DMS153 (cell line): ENCODE data around the gene FYCO1.

Experiments used
- DNase-seq: peaks from one replicate; lab custom pipeline; 2025; lab: John Stamatoyannopoulos, UW

The FYCO1 gene

GRCh38 chr3:45984331-45985312, 11.0 kb downstream of the FYCO1 start:
- DNase-seq: no peak

GRCh38 chr3:45983770-45984169, 11.9 kb downstream of the FYCO1 start:
- no peak for DNase-seq

GRCh38 chr3:45981346-45982074, 14.1 kb downstream of the FYCO1 start:
- no peak for DNase-seq

- no peak for DNase-seq
Measured at GRCh38 chr3:45980819-45981218, 14.8 kb downstream of the FYCO1 start.

GRCh38 chr3:45980229-45980813, 15.3 kb downstream of the FYCO1 start:
- no peak for DNase-seq

- DNase-seq: no peak
Measured at GRCh38 chr3:45979378-45979777, 16.2 kb downstream of the FYCO1 start.

- no peak for DNase-seq
Measured at GRCh38 chr3:45978006-45978761, 17.4 kb downstream of the FYCO1 start.

GRCh38 chr3:45976191-45977091, 19.2 kb downstream of the FYCO1 start:
- DNase-seq: no peak

GRCh38 chr3:45975686-45976085, 19.9 kb downstream of the FYCO1 start:
- DNase-seq: no peak

GRCh38 chr3:45974686-45975085, 20.9 kb downstream of the FYCO1 start:
- no peak for DNase-seq

GRCh38 chr3:45972534-45973402, 22.9 kb downstream of the FYCO1 start:
- no peak for DNase-seq

GRCh38 chr3:45969953-45970352, 25.7 kb downstream of the FYCO1 start:
- DNase-seq: no peak

GRCh38 chr3:45969116-45969515, 26.5 kb downstream of the FYCO1 start:
- no peak for DNase-seq

GRCh38 chr3:45968706-45969105, 26.9 kb downstream of the FYCO1 start:
- DNase-seq: no peak

GRCh38 chr3:45968149-45968548, 27.5 kb downstream of the FYCO1 start:
- no peak for DNase-seq

- no peak for DNase-seq
Measured at GRCh38 chr3:45967724-45968123, 27.9 kb downstream of the FYCO1 start.

- no peak for DNase-seq
Measured at GRCh38 chr3:45966950-45967640, 28.5 kb downstream of the FYCO1 start.

- DNase-seq: no peak
Measured at GRCh38 chr3:45966371-45966791, 29.2 kb downstream of the FYCO1 start.

GRCh38 chr3:45965653-45966052, 30.0 kb downstream of the FYCO1 start:
- no peak for DNase-seq
